WTC11 (cell line): ENCODE measurements around the gene C11orf42. TPM values are rescaled to one million over a fixed set of nuclear protein-coding genes. Genes with fewer than 3 reads are reported as not detected.

ENCODE experiments used
- ATAC-seq: fragments of 200-7000 bp; cut with Tn5 transposase; 2 replicates; pipeline ENCODE4 v1.10.0; 2021; ENCODE audit warnings: mild to moderate bottlenecking, moderate library complexity
- CTCF ChIA-PET: fragments of 300-600 bp; sonication (Branson Sonifier 250); formaldehyde crosslinking; loops from one replicate; lab custom pipeline; 2021; ENCODE audit warnings: antibody characterized with exemption; lab: Charles Lee
- POLR2A ChIA-PET: fragments of 350-600 bp; sonication (Branson Sonifier 250); formaldehyde crosslinking; loops from one replicate; lab custom pipeline; 2021; ENCODE audit warnings: antibody characterized with exemption; lab: Charles Lee
- DNase-seq: peaks from one replicate; pipeline ENCODE4 v3.0.0; 2021; ENCODE audit warnings: low spot score
- H3K27ac Mint-ChIP-seq: 2 replicates; pipeline ENCODE4 v1.8.0; 2021; ENCODE audit warnings: mixed read lengths
- H3K27me3 Mint-ChIP-seq: 2 replicates; pipeline ENCODE4 v1.8.0; 2021; ENCODE audit warnings: low read depth, mild to moderate bottlenecking, moderate library complexity, mixed read lengths
- H3K36me3 Mint-ChIP-seq: 2 replicates; pipeline ENCODE4 v1.8.0; 2021; ENCODE audit warnings: mixed read lengths
- H3K4me1 Mint-ChIP-seq: 2 replicates; pipeline ENCODE4 v1.8.0; 2022; ENCODE audit warnings: mixed read lengths
- H3K4me3 Mint-ChIP-seq: 2 replicates; pipeline ENCODE4 v1.8.0; 2021; ENCODE audit warnings: mild to moderate bottlenecking, moderate library complexity, mixed read lengths
- H3K9me3 Mint-ChIP-seq: 2 replicates; pipeline ENCODE4 v1.8.0; 2021; ENCODE audit warnings: mixed read lengths
- CREB1 ChIP-seq: sonication (generic); formaldehyde crosslinking; IDR thresholded peaks from 2 replicates; pipeline ENCODE4 v1.8.0; 2023; ENCODE audit warnings: mild to moderate bottlenecking, missing genetic modification reagents
- CTCF ChIP-seq: fragments of 200-600 bp; IDR thresholded peaks from 2 replicates; pipeline ENCODE4 v1.8.0; 2022; ENCODE audit warnings: antibody characterized with exemption
- ELF4 ChIP-seq: sonication (generic); formaldehyde crosslinking; IDR thresholded peaks from 2 replicates; pipeline ENCODE4 v1.8.1; 2022; ENCODE audit warnings: low read depth, mild to moderate bottlenecking, moderate library complexity, missing genetic modification reagents
- FOXP1 ChIP-seq: sonication (generic); formaldehyde crosslinking; IDR thresholded peaks from 2 replicates; pipeline ENCODE4 v1.8.0; 2022; ENCODE audit warnings: missing genetic modification reagents, mild to moderate bottlenecking, moderate library complexity, borderline replicate concordance
- HMGA2 ChIP-seq: fragments of 250-450 bp; sonication (Bioruptor Pico); IDR thresholded peaks from 2 replicates; pipeline ENCODE4 v1.4.0; 2021; ENCODE audit warnings: mild to moderate bottlenecking, moderate library complexity
- IRF2 ChIP-seq: sonication (generic); formaldehyde crosslinking; IDR thresholded peaks from 2 replicates; pipeline ENCODE4 v1.8.0; 2022; ENCODE audit warnings: low read depth, missing genetic modification reagents, borderline replicate concordance
- JAZF1 ChIP-seq: fragments of 250-450 bp; sonication (Bioruptor Pico); IDR thresholded peaks from 2 replicates; pipeline ENCODE4 v1.9.0; 2021; ENCODE audit warnings: moderate library complexity, mild to moderate bottlenecking, inconsistent platforms
- JUN ChIP-seq: sonication (generic); formaldehyde crosslinking; IDR thresholded peaks from 2 replicates; pipeline ENCODE4 v1.8.0; 2023; ENCODE audit warnings: mild to moderate bottlenecking, missing genetic modification reagents
- MAX ChIP-seq: sonication (generic); formaldehyde crosslinking; IDR thresholded peaks from 2 replicates; pipeline ENCODE4 v1.8.0; 2022; ENCODE audit warnings: mild to moderate bottlenecking, missing genetic modification reagents
- NR2C2 ChIP-seq: sonication (generic); formaldehyde crosslinking; IDR thresholded peaks from 2 replicates; pipeline ENCODE4 v1.8.0; 2022; ENCODE audit warnings: mild to moderate bottlenecking, missing genetic modification reagents
- NR3C1 ChIP-seq: sonication (generic); formaldehyde crosslinking; conservative IDR thresholded peaks from 2 replicates; pipeline ENCODE4 v1.8.1; 2023; ENCODE audit warnings: low read depth, mild to moderate bottlenecking, missing genetic modification reagents
- RORB ChIP-seq: fragments of 250-450 bp; sonication (Bioruptor Pico); IDR thresholded peaks from 2 replicates; pipeline ENCODE4 v1.9.0; 2021; ENCODE audit warnings: mild to moderate bottlenecking
- SOX15 ChIP-seq: fragments of 250-450 bp; sonication (Bioruptor Pico); IDR thresholded peaks from 2 replicates; pipeline ENCODE4 v1.9.0; 2021; ENCODE audit warnings: mild to moderate bottlenecking
- SP1 ChIP-seq: sonication (generic); formaldehyde crosslinking; conservative IDR thresholded peaks from 2 replicates; pipeline ENCODE4 v1.8.1; 2022; ENCODE audit warnings: missing genetic modification reagents
- USF1 ChIP-seq: sonication (generic); formaldehyde crosslinking; IDR thresholded peaks from 2 replicates; pipeline ENCODE4 v1.8.0; 2022; ENCODE audit warnings: mild to moderate bottlenecking, missing genetic modification reagents
- USF2 ChIP-seq: sonication (generic); formaldehyde crosslinking; IDR thresholded peaks from 2 replicates; pipeline ENCODE4 v1.8.1; 2023; ENCODE audit warnings: mild to moderate bottlenecking, missing genetic modification reagents, moderate library complexity
- ZBTB21 ChIP-seq: sonication (generic); formaldehyde crosslinking; IDR thresholded peaks from 2 replicates; pipeline ENCODE4 v1.8.1; 2023; ENCODE audit warnings: mild to moderate bottlenecking, missing genetic modification reagents, borderline replicate concordance
- ZNF121 ChIP-seq: sonication (generic); formaldehyde crosslinking; IDR thresholded peaks from 2 replicates; pipeline ENCODE4 v1.8.0; 2023; ENCODE audit warnings: missing genetic modification reagents
- ZNF281 ChIP-seq: sonication (generic); formaldehyde crosslinking; IDR thresholded peaks from 2 replicates; pipeline ENCODE4 v1.8.0; 2023; ENCODE audit warnings: mild to moderate bottlenecking, missing genetic modification reagents
- total RNA-seq: library from RNA; stranded (reverse); gene quantifications from 3 replicates; pipeline ENCODE4 v1.2.3, GENCODE V29; 2021

Gene C11orf42
- total RNA-seq, 1 experiment from 2014 or later = not detected

- Mint-ChIP-seq H3K4me3 (no peak overlapping the region), H3K27me3 (peaks cover 4% of the 10 kb centered on the region), H3K4me1 (peaks cover 8% of the 10 kb centered on the region), H3K9me3 (no peaks in the 10 kb centered on the region), H3K27ac (no peak overlapping the region), H3K36me3 (no peaks in the 10 kb centered on the region)
- ChIA-PET POLR2A (interaction anchor here (0.6 to 2.0 kb wide), 2 partner anchors 18 to 540 kb away, joined by 4 read pairs; no protein-coding TSS in a partner anchor), CTCF (interaction anchor here (0.6 to 5.1 kb wide), 22 partner anchors 8 to 226 kb away, joined by 3 to 146 read pairs (median 17); partner anchors contain the start of genes CAVIN3 and CCKBR)
- ATAC-seq (no peak), DNase-seq (no peak)
- no peak for TF ChIP-seq ZNF281 (CRISPR knock-in tag)
- no peak for TF ChIP-seq JAZF1 (CRISPR knock-in tag)
- TF ChIP-seq HMGA2 = no peak
- TF ChIP-seq SOX15 = no peak
- TF ChIP-seq ZNF121 (CRISPR knock-in tag) = no peak
- TF ChIP-seq RORB (CRISPR knock-in tag) = no peak
- no peak for TF ChIP-seq ZBTB21 (CRISPR knock-in tag)
- no peak for TF ChIP-seq NR2C2 (CRISPR knock-in tag)
- no peak for TF ChIP-seq USF1 (CRISPR knock-in tag)
Measured at GRCh38 chr11:6249770-6250555, 44.6 kb downstream of the C11orf42 start.

- Mint-ChIP-seq H3K27ac (no peak overlapping the region), H3K4me1 (peaks cover 8% of the 10 kb centered on the region), H3K36me3 (no peaks in the 10 kb centered on the region), H3K27me3 (peaks cover 4% of the 10 kb centered on the region), H3K4me3 (no peak overlapping the region), H3K9me3 (no peaks in the 10 kb centered on the region)
- no peak for TF ChIP-seq USF2 (CRISPR knock-in tag)
- TF ChIP-seq MAX = 0 out of 2 replicates have a peak, but pooled peaks have one; percentile 25
- TF ChIP-seq CTCF = peak; percentile 80
- ChIA-PET CTCF (interaction anchor here (0.5 to 5.1 kb wide), 51 partner anchors 9 to 298 kb away, joined by 3 to 146 read pairs (median 6); partner anchors contain the start of genes CAVIN3, CCKBR, CNGA4 and FHIP1B), POLR2A (interaction anchor here (2.0 kb wide), 1 partner anchor 17 kb away, joined by 4 read pairs; no protein-coding TSS in a partner anchor)
- DNase-seq (peak; percentile 89), ATAC-seq (peak; percentile 99)
Measured at GRCh38 chr11:6251120-6251733, 45.9 kb downstream of the C11orf42 start.

GRCh38 chr11:6251990-6252473 lies 46.7 kb downstream of the C11orf42 start:
- no peak for ATAC-seq
- Mint-ChIP-seq H3K9me3 (no peaks in the 10 kb centered on the region), H3K27me3 (peaks cover 3% of the 10 kb centered on the region), H3K4me1 (peaks cover 8% of the 10 kb centered on the region), H3K27ac (no peak overlapping the region), H3K36me3 (no peaks in the 10 kb centered on the region), H3K4me3 (no peak overlapping the region)
- no peak for DNase-seq
- ChIA-PET CTCF (interaction anchor here (0.8 to 5.1 kb wide), 21 partner anchors 9 to 316 kb away, joined by 3 to 146 read pairs (median 18); partner anchors contain the start of genes CAVIN3, CCKBR and CNGA4), POLR2A (no interaction called here)
- TF ChIP-seq ELF4 (CRISPR knock-in tag) (no peak), ZNF281 (CRISPR knock-in tag) (no peak), HMGA2 (no peak), CREB1 (no peak), SP1 (CRISPR knock-in tag) (no peak), JUN (no peak), FOXP1 (CRISPR knock-in tag) (no peak), NR2C2 (CRISPR knock-in tag) (no peak), ZBTB21 (CRISPR knock-in tag) (no peak), IRF2 (CRISPR knock-in tag) (no peak), NR3C1 (CRISPR knock-in tag) (no peak), SOX15 (no peak), RORB (CRISPR knock-in tag) (no peak)
